DMS53 treated with DMSO at 0.1 percent for 48 hours (cell line): Measurements from ENCODE around the gene MAZ.
A peak's percentile ranks its signal among the peaks of the same experiment; 100 is the strongest.
"Not testable (repeated sequence)": the region's sequence is repeated elsewhere in the genome, so short reads cannot be mapped to it uniquely, and the experiment has no call there.

ENCODE experiments used
- DNase-seq: peaks from one replicate; lab custom pipeline; 2025; ENCODE audit not compliant: unreplicated experiment; lab: John Stamatoyannopoulos, UW

The MAZ gene

DNA sequence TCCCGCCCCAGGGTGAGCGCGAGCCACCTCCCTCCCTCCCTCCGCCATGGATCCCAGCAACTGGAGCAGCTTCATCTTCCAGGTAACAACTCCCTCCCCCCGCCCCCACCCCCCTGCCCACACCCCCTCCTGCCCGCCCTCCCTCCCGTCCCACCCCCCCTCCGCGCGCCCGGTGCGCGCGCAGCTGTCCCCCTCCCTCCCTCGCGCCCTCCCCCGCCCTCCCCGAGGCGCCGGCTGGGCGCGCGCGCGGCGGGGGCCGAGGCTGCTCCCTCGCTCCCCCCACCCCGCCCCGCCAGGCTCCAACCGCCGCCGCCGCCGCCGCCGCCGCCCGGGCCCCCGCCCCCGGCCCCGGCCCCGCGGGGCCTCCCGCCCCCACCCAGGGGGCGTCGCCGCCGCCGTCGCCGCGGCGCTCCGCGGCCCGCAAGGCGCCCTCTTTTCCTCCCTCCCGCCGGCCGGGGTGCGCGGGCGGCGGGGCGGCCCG lies at the start of gene MAZ:
Gene MAZ (plus strand): TSS at position 431 of the 481 bp plus-strand sequence. CDS start 173 bp downstream, outside the sequence.
- DNase-seq: no peak

DNA sequence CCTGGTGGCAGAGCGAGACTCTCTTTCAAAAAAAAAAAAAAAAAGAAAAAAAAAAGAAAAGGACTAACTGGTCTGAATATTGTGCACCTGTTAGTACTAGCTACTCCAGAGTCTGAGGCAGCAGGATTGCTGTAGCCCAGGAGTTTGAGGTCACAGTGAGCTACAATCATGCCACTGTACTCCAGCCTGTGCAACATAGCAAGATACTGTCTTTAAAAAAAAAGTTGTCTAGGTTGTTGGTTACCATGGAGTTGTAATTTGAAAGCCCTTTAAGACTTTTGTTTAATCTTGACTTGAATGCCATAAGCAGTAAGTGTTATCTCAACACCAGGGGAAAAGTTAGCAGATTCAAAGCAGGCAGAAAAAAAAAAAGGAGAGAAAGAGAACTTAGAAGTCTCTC lies 49.7 kb upstream of the MAZ start:
- no peak for DNase-seq

DNA sequence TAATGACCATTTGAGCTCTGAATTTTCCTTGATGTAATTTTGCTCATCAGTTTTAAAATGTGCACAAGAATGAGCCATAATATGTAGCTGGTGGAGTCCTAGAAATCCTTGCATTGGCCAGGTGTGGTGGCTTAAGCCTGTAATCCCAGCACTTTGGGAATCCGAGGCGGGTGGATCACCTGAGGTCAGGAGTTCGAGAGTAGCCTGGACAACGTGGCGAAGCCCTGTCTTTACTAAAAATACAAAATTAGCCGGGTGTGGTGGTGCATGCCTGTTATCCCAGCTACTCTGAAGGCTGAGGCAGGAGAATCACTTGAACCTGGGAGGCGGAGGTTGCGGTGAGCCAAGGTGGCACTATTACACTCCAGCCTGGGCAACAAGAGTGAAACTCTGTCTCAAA lies 49.2 kb upstream of the MAZ start:
- not testable (repeated sequence) for DNase-seq

DNA sequence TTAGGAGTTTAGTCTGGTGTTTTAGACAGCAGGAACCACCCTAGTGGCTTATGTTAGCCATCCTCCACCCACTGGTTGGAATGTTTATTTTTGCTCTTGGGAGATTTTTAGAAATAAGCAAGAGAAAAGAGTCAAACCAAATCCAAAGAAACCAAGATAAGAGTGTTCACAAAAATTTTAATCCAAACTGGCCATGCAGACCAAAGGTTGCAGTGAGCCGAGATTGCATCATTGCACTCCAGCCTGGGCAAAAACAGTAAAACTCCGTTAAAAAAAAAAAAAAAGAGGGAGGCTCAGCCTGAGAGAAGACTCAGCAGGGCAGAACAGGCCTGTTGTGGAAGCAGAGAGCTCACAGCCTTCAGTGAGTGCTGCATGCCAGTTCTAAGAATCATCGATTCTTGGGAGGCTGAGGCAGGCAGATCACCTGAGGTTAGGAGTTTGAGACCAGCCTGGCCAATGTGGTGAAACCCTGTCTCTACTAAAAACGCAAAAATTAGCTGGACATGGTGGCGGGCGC lies 48.3 kb upstream of the MAZ start:
- no peak for DNase-seq

DNA sequence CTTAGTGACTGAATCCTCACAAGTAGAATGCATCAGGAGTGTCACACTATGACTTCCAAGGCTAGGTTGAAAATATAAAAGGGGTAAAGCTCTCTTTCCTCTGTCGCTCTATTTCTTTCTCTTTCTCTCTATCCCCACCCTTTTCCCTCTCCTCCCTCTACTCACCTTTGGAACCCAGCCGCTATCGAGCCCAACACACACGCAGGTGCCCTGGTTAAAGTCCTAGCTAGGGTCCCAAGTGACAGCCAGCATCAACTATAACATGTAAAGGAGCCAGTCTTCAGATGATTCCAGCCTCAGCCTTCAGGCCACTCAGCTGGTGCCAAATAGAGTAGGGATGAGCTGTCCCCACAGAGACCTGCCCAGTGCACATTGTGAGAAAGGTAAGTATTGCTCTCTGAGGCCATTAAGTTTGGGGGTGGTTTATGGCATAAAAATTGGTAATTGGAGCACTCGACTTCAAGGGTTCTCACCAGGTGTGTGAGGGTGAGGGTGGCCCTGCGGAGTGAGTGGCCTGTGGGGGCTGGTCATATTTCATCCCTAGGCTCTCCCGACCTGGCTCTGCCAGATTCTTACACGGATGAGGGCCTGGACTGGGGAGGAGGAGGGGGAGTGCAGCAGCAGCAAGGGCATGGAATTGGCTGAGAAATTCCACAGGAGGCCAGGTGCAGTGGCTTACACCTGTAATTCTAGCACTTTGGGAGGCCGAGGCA lies 45.6 kb upstream of the MAZ start:
- no peak for DNase-seq

DNA sequence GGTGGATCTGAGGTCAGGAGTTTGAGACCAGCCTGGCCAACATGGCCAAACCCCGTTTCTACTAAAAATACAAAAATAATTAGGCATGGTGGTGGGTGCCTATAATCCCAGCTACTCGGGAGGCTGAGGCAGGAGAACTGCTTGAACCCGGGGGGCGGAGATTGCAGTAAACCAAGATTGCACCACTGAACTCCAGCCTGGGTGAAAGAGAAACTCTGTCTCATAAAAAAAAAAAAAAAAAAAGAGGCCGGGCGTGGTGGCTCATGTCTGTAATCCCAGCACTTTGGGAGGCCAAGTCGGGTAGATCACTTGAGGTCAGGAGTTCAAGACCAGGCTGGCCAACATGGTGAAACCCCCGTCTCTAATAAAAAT lies 45.1 kb upstream of the MAZ start:
- not testable (repeated sequence) for DNase-seq

DNA sequence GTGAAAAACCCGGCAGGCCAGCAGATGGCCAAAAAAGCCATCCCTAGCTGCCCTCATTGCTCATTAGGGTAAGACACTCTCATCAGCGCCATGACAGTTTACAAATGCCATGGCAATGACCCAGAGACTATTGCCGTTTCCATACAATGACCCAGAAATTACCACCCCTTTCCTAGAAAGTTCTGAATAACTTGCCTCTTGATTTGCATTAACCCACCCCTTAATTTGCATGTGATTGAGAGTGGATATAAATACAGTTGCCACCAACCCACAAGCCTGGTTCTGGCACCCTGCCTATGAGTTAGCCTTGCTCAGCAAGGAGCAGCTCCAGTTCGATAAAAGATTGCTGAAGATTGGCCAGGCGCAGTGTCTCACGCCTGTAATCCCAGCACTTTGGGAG lies 44.4 kb upstream of the MAZ start:
- DNase-seq: no peak

DNA sequence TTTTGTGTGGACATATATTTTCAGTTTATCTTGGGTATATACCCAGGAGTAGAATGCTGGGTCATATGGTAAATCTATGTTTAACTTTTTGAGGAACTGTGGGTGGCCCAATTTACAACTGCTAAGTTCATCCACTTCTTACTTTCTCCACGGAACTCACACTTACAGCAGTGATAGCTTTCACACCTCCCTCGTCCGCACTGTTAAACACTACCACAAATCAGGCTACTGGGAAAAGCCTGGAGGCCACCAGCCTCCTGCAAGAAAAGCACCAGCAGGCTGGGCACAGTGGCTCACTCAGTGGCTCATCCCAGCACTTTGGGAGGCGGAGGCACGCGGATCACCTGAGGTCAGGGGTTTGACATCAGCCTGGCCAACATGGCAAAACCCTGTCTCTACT lies 43.0 kb upstream of the MAZ start:
- DNase-seq: no peak

DNA sequence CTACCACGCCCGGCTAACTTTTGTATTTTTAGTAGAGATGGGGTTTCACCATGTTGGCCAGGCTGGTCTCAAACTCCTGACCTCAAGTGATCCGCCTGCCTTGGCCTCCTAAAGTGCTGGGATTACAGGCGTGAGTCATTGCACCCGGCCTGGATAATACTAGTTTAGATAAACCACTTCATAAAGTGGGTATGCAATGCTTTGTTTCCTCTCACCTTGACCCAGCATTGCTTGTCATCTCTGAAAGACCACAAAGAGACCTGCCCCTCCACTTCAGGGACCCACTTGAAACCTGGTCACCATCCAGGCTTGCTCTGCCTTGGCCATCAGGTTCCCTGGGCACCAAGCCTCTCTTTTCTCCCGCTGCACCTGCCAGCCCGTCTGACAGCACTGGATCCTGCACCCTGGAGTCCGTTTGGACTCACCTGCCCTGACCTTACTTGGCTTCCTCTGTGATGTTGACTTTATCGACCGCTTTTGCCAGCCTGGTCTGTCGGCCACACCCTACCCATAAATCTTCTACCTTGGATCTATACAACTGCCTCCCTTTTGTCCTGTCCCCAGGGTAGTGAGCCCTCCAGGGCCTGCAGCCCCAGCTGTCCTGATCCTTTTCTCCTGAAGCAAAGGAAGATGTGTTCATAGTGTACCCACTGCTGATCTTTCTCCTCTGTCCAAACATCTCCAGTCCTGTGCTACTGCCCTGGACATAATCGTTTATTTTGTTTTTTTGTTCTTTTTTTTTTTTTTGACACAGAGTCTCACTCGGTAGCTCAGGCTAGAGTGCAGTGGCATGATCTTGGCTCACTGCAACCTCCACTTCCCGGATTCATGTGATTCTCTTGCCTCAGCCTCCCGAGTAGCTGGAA lies 40.9 kb upstream of the MAZ start:
- DNase-seq: peak; percentile 79

DNA sequence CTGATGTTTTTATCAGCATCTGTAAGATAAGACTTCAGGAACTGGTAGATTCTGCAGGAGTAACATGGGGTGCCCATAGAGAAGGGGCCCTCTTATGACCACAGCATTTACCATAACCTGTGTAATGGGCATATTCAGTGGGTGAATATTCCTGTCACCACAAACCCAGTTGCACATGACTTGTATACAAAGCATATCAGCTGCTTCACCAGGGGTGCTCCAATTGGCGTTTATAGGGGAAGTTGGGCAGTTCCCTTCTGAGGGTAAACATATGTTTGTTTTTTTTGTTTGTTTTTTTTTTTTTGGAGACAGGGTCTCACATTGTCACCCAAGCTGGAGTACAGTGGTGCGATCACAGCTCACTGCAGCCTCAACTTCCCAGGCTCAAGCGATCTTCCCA lies 39.8 kb upstream of the MAZ start:
- DNase-seq: no peak

DNA sequence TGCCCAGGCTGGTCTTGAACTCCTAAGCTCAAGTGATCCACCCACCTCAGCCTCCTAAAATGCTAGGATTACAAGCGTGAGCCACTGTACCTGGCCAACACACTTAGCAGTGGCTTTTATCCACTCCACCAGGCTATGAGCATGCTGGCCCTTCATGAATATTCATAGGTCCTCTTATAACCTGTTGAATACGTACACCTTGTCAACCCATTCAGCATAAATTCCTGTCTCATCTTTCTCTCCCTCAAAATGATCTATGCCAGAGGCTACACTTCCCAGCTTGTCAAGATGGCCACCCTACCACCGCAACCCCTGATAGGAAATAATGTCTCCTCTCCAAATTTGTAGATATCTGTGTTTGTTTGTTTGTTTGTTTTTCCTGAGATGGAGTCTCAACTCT lies 39.3 kb upstream of the MAZ start:
- no peak for DNase-seq

DNA sequence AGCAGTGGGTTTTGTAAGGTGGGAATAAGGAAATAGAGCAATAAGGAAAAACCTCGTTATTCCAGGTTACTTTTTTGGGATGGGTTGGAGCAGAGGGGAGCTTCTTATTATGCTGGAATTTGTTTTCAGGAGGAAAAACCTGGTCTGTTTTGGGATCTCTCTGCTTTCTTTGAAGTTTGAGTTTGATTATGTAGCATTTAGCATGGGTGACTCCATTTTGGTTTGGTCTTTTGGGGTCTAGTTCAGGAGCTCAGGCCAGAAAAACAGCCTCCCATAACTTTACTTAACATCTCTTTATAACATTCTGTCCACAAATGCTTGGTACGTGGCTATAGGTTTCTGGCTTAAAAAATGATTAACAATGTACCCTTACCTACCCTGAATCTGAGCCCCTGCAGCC lies 36.8 kb upstream of the MAZ start:
- DNase-seq: no peak

DNA sequence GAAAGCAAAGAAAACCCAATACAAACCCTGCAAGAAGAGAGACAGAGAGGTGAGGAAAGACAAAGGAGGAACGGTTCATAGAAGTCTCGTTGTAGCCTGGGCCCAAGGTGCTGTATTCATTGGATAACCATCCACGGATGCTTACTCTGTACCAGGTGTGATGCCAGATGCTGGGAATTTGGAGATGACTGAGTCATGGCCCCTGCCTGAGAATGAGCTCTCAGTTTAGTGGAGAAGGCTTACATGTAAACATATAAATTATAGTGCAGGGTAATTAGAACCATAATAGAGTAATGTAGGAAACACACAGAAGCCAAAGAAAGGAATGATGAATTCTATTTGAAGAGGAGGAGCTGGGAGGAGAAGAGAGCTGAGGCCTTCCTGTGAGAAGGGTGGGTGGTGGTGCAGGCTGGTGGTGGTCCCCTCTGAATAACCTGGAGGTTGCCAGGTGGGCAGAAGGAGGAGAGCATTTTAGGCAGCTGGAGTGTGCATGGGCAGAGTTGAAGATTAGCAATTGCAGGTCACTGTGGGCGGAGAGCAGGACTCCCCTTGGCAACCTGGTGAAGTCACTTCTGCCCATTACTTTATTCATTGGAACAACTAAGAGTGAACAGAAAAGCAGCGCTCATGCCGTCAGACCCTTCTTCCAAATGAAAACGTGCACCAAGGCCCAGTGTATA lies 35.9 kb upstream of the MAZ start:
- DNase-seq: no peak

DNA sequence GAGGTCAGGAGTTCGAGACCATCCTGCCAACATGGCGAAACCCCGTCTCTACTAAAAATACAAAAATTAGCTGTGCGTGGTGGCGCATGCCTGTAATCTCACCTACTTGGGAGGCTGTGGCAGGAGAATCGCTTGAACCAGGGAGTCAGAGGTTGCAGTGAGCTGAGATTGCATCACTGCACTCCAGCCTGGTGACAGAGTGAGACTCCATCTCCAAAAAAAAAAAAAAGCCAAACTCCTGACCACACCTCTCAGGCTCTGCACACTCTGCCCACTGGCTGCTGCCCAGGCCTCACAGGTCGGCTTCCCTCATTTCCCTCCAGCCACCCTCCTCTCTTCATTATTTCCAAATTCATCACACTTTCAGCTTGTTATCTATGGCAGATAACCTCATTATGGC lies 34.0 kb upstream of the MAZ start:
- not testable (repeated sequence) for DNase-seq

DNA sequence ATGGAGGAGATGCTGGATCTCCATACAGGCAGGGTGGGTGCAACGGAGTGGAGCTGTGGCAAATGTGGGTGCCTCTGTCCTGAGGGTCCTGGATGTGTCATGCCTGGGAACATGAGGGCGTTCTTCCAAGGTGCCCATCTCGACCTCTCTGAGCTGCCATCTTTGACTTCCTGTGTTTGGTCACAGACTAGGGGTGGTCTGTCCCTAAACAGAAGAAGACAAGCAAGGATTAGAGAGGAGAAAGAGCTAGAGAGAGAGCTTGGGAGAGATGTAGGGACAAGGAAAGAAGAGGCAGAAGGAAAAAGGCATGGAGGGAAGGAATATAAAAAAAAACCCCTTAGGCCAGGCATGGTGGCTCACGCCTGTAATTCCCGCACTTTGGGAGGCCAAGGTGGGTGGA lies 31.6 kb upstream of the MAZ start:
- no peak for DNase-seq

DNA sequence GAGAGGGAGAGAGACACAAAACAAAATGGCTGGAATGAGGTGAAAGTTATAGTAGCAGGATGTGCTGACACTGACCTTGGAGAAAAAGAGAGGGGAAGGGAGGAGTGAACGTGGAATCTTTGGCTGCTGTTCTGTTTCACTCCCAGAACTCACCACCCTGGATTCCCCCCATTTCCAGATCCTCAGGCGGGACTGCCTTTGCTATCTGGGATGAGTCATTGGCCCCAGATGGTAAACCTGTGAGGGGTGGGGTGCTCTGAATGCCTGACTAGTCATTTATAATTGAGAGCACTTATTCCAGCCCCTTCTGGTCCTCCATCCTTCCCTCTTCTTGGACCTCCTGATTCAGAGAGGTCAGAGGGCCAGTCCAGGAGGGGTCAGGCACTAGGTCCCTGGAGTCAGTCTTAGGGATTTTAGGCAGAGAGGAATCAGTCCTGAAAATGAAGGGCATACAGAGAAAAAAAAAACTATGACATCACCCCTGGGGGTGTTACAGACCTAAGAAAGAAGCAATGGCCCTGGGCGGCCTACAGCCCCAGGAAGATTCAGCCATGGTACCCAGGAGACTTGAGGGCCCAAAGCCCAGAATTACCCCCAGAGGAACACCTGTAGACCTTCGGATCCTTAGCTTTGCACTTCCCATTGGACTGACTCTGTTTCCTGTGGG lies 30.5 kb upstream of the MAZ start:
- no peak for DNase-seq

DNA sequence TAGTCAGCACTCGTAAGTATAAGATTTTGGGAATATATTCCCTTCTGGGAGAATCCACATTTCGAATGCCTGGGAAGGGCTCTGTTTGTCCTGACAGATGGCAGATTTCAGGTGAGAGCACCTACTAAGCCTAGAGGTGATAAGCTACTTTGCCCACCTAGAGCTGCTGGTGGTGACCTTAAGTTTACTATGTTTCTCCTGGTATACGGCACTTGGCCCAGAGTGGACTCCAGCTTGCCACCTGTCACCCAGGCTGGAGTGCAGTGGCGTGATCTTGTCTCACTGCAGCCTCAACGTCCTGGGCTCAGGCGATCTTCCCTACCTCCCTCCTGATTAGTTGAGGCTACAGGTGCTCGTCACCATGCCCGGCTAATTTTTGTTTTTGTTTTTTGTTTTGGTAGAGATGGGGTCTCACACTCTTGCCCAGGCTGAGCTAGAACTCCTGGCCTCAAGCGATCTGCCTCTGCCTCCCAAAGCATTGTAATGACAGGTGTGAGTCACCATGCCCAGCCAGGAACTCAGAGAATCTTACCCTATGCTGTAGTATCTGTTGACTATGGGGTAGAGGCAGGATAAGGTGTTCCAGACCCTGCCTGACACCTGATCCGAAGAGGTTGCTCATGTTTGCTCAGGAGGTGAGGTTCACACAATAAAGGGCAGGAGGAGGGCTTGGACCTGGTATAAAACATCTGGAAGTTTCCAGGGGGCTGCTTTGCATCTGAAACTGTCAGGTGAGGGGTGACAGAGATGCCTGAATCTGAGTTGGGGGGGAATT lies 28.6 kb upstream of the MAZ start, which contains the start of gene ZG16:
Gene ZG16 (plus strand): TSS at position 681 of the 775 bp plus-strand sequence. CDS start 1,011 bp downstream, outside the sequence.
- no peak for DNase-seq

DNA sequence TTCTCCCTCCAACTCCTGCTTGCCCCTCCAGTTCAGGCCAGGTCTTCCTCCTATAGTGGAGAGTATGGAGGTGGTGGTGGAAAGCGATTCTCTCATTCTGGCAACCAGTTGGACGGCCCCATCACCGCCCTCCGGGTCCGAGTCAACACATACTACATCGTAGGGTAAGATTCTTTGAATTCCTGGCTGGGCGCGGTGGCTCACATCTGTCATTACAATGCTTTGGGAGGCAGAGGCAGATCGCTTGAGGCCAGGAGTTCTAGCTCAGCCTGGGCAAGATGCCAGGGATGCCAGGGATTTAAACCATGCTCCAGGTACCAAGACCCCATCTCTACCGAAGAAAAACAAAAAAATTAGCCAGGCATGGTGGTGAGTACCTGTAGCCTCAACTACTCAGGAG lies 26.9 kb upstream of the MAZ start:
- DNase-seq: no peak

DNA sequence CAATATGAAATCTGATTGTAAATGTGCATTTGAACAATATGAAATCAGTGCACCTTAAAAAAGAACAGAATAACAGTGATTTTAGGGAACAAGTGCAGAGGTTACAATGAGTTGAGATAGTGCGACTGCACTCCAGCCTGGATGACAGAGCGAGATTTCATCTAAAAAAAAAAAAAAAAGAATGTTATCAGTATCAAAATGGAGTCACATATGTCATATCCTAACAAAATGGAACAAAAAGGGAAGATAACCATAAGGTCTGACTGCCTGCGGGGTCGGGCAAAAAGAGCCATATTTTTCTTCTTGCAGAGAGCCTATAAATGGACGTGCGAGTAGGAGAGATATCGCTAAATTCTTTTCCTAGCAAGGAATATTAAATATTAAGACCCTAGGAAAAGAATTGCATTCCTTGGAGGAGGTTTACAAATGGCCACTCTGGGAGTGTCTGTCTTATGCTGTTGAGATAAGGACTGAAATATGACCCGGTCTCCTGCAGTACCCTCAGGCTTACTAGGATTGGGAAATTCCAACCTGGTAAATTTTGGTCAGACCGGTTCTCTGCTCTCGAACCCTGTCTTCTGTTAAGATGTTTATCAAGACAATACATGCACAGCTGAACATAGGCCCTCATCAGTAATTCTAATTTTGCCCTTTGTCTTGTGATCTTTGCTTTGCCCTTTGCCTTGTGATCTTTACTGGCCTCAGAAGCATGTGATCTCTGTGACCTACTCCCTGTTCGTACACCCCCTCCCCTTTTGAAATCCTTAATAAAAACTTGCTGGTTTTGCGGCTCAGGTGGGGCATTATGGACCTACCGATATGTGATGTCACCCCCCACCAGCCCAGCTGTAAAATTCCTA lies 23.0 kb upstream of the MAZ start:
- DNase-seq: not testable (repeated sequence)
